ENCODE results near the gene HIRA.
"Not testable (repeated sequence)": the region's sequence is repeated elsewhere in the genome, so short reads cannot be mapped to it uniquely, and the experiment has no call there.

The HIRA gene

DNA sequence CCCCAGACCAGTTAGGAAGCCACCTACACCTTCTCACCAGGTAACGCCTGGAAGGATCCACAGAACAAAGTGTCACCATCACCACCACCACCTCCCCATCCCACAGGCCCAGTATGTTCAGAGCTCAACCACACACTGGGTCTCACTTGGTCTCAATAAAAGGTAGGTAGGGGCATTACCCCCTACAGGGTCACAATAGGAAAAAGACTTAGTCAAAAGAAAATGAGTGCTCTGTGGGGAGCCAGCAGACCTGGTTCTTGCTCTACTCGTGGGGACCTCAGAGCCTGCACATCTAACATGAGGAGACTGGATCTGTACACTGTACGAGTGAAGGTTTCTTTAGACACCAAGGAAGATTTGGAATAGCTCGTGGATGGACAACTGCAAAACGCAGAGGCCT is 49.3 kb downstream of the HIRA start:
- DNase-seq: no peak

DNA sequence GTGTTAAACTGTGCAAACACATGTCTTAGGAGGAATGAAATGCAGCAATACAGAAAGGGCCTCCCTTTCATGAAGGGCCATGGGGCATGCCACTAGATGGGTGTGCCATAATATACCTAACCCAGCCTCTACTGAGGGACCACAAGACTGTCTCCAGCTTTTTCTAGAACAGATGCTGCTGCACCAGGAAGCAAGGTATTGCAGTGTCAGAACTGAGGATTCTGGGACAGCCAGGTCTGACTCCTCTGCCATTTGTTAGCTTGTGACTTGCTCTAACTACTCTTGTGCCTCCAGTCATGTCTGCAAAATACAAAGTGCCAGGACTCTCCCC is 53.2 kb downstream of the HIRA start:
- DNase-seq: no peak

DNA sequence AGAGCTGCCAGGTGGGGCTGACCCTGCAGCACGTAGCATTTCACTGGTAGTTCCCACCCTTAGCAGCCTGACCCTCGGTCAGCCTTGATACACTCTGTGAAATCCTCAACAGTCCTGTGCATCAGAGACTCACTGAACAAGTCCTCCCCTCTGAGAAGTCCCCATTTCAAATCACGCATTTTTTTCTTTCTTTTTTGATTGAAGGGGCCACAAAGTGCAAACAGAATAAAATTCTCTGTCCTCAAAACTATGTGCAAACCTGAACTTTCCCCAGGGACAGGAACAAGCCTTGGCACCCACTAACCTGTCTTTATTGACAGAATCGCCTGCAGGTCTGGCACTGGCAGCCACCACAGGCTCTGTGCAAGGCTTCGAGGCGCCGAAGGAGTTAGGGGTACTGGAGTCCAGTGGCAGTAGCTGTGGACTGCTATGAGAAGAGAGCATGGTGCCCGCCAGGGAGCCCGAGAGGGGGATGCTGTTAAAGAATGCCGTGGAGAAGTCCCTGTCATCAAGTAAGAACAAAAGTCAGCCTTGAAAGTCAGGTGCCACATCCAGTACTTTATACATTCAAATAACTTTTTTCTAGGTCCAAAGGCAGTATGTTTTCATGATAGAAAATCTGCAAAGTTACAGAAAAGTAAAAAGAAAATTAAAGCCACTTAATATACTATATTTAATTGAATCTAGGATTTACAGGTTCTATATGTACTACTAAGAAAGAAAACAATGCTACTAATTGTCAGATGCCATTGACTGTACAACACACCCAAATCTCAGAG is 53.8 kb downstream of the HIRA start:
- no peak for DNase-seq

DNA sequence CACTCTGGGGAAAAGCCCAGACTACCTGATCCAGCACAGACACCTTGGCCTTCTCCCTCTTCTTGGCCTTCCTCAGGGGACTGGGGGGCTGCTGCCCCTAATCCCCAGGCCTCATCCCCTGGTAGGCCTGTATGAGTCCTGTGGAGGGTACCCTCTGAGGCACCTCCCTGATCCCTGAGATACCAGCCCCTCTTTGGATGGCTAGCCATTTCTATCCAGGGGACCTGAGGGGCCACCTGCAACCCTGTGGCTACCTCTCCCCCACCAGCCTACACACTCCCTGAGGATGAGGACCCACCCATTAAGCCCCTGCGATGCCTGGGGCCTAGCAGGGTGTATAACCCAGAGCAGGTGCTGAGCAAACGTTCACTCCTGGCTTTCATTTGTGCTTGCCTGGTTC is 54.6 kb downstream of the HIRA start:
- no peak for DNase-seq

DNA sequence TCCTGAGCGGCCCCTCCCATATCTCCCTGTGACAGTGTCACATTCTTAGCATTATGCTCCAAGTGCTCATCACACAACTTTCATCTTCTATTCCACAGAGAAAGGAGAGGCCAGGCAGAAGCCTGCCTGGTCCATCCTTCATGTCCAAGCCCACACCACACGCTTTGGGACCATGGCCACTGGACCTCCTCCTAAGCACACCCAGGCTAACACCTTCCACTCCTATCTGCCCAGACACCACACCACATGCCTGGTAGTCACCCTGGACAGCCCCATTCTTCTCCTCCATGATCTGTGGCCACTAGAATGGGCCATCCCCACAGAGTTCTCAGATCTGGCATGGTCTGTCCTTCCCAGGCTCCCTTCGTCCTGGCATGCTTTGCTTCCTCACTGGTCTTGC is 55.3 kb downstream of the HIRA start:
- DNase-seq: no peak

DNA sequence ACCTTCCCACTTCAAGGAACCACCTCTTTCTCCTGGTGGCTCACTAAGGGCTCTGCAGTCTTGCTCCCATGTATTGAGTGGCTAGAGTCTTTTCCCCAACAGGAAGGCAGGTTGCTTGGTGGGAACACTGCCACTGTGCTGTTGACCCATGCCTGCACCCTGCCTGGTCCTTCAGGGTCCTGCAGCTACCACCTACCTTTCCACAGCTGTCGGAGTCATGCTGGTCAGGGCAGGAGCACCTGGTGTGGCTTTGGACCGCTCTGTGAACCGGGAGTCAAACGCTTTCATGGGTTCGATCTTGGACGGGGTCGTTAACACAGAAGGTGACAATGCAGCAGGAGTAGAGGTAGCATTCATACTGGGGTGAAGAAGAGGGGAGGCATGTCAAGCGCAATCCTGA is 56.1 kb downstream of the HIRA start:
- no peak for DNase-seq

DNA sequence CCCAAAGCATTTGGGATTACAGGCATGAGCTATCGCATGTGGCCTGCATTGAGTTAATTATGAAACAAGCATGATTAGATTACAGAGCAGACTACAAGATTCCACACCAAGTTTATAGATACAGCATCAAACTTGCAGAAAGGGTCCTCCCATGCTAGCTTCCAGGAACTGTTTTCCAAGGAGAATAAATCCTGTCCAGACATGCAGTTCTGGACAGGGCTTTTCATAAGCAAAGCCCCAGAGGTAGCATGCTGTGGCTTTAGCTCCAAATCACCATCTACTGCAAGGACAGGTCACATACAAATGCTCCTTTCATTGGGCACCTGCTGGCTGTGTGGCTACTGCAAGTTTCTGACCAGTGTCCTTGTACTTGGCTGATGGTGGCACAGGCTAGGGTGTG is 57.1 kb downstream of the HIRA start:
- DNase-seq: no peak

DNA sequence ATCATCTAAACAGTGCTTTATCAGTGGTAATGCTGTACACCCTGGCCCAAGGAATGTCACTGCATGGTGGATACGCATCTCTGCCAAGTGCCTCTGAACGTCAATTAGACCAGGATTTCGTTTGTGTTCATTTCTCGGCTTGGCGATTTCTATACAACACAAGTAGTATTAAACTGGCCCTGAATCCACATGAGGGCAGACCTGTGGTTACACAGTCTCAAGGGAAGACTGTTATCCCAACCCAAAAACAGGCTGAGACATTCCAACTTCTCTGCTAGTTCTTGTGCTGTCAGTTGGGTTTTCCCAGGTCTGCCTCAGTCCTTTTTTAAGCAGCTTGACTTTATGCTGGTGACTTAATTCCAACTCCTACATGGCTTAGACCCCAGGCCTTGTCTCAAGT is 58.1 kb downstream of the HIRA start:
- DNase-seq: no peak

DNA sequence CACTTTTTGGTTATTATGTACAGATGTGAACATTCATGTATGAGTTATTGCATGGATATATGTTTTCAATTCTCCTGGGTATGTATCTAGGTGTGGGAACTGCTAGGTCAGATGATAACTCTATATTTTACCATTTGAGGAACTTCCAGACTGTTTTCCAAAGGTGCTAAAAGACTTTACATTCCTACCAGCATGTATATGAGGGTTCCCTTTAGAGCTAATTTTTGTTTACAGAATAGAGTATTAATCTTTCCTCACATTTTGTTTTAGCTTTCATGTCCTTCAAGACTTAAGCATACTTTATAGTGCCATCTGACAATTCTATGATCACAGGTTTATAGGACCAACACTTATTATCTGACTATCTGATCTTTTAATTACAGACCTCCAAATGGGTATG is 59.6 kb downstream of the HIRA start:
- no peak for DNase-seq

DNA sequence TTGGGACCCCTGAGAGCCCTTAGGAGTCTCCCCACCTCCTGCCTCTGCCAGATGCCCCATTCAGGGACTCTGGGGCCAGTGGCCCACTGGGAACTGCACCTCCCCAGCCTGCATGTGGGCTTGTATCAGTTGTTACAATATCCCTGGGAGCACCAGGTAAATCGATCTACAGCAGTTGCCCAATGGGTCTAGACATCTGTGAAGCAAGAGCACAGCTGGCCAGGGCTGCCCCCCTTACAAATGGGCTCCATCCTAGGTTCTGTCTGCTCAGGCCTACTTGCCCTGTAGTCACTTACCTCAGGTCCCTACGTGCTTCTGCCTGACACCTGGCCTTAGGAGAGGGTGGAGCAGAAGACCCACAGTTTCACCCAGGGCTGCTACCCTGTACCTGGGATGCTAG is 62.7 kb downstream of the HIRA start:
- no peak for DNase-seq

DNA sequence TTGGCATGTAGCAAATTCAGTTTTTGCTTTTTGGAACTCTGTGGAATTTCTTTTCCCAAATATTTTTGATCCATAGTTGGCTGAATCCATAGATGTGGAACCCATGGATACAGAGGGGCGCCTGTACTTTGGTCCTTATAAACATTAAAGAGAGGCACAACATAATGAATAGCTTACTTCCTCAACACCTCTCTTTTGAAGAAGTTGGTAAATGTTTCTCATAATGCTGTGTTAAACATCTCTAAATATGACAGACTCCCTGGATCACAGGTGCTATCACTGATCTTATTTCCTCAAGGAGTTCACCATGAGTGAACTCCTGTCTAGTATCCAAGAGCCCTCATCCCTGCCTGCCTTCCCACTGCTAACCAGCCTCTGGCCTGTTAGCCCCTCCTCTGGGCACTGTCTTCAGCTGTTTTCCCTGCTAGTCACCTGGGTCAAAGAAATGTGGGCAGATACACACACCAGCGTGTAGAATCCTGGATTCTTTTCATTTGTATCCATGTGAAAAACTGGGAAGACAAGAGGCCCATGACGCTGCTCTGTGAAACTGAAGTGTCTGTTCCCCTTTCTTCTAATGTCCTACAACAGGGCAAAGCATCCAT is 63.7 kb downstream of the HIRA start:
- no peak for DNase-seq

DNA sequence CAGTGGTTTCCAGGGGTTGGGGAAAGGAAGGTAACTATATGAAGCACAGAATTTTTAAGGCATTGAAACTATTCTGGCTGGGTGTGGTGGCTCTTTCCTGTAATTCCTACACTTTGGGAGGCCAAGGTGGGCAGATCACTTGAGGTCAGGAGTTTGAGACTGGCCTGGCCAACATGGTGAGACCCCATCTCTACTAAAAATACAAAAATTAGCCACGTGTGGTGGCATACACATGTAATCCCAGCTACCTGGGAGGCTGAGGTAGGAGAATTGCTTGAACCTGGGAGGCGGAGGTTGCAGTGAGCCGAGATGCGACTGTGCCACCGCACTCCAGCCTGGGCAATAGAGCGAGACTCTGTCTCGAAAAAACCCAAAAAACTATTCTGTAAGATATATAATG is 68.0 kb downstream of the HIRA start:
- not testable (repeated sequence) for DNase-seq

DNA sequence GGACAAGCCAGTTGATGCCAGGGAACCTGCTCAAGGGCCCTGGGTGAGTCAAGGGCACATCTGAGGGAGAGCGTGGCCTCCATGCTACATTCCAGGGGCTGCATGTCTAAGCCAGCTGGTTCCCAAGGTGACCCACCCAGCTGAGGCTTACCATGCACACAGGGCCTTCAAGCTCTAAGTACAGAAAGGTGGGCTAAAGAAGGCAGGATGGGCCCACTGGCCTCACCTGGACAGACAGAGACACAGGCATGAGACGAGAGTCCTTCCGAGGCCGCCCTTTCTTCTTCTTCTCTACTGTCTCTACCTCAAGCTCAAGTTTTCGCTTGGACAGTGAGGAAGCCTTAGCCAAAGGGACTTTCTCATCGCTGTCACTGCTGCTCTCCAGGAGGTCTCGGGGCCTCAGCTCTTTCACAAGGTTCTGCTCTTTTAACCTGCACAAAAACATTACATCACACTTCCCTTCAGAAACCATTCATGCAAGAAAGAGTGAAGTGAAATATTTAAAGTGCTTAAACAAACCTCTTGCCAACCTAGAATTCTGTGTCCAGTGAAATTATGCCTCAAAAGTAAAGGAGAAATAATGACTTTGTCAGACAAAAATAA is 69.9 kb downstream of the HIRA start:
- DNase-seq: no peak

DNA sequence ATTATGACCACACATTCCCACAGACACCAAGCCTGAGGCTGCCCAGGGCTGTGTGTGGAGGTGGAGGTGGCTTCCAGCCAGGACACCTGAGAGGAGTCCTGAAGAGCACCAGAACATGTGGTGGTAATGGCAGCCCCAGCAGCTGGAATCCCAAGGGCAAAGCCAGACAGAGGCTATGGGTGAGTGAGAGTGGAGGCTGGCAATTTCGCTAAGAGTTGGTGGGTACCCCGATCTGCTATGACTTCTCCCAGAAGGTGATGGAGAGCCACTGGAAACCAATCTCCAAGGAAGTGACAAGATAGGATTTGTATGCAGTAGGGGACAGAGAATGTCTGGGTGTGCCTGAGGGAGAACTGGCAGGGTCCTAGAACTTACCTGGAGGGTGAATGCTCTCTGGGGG is 70.7 kb downstream of the HIRA start:
- no peak for DNase-seq

DNA sequence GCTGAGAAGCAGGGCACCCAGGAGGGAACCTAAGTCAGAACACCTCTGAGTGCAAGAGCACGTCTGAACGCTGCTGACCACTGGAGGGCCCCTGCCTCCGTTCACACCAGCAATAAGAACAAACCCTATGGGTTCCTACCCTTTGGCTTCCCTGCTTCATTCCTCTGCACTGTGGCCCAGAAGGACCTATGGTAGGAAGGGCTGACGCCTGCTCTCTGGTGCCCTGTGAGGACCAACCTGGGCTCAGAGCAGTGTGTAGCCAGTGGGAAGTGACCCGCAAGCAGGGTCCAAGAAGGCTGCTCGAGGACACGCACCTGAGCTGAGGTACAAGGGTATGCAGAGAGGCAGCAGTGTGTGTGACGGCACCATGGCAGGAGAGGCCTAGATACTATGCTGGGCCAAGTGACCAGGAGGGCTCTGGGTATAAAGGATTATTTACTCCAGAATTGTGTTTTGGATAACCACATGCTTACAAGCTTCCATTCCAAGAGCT is 71.2 kb downstream of the HIRA start:
- DNase-seq: no peak

DNA sequence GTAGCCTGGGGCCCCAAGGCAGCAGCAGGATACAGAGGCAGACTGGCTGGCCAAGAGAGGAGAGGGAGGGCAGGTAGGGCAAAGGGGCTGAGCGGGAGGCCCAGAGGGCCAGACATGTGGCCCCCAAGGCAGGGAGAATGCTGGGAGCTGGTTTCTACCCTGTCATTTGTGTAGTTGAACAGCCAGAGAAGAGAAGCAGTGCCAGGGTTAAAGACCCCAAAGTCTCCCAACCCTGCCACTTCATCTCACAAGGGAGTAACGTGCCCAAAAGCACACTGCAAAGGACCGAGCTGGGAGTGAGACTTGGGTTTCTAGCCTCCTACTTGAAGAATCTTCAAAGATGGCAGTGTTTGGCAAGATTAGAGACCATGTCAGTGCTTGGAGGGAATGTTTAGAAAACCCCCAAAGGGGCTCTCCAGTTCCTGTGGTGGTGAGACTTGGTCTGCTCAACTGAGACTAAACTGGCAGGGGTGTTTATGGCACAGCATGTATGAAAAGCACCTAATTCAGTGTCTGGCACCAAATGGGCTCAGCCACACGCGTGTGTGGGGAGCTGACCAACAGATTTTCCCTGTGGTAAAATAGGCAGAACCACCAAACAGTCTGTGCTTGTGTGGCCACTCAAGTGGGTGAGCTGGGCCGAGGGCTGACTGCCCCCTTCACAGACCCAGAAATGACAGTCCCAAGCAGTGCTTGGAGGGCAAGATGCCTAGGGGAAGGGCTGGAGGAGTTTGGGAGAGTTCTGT is 71.8 kb downstream of the HIRA start:
- DNase-seq: no peak

DNA sequence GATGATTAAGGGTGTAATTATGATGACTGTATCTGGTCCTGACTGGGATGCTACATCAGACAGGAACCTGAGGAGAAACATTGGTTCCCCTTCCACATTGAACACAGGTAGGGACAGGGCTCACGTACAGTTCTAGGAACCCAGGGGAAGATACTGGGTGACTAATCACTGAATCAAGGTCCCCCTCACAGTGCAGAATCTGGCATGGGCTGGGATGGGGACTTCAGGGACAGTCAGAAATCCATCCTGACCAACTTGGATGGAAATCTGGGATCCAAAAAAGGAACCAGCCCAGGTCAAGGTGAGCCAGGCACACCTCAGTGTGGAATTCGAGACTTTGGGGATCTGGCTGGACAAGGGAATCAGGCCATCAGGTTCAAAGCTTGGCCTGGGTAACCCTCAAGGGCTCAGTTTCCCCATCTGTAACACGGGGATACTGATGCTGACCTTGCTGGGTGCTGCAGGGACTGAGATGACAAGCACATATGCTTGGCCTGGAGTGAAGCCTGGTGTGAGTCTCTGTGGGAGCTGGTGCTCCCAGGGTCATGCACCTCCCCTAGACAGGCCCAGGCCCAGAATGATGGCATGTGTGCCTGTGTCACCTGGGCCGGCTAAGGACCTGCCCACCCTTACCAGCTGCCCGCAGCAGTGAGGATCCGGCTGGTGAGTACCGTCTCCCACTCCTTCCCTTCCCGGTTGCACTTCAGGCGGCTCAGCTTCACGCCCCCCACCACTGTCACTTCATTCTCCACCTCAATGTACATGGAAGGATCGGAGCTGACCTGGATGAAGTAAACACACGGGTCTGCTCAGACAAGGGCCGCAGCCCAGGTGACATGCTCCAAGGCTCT is 72.6 kb downstream of the HIRA start:
- no peak for DNase-seq

DNA sequence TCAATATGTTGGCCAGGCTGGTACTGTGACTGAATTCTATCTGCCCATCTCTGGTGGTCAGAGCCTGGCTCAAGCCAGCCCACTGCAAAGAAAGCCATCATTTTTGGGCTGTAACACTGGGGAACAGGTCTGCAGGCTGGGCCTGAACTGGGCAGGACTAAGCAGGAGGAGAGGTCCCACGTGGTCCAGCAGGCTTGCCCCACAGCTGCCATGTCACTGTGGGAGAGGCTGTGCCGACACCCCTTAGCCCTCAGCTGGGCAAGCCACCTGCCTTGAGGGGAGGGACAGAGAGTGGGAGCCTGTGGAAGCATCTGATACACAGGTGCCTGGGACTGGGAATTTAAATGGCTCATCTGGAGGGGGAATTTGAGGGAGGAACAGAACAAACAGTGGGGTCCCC is 73.3 kb downstream of the HIRA start:
- DNase-seq: no peak

DNA sequence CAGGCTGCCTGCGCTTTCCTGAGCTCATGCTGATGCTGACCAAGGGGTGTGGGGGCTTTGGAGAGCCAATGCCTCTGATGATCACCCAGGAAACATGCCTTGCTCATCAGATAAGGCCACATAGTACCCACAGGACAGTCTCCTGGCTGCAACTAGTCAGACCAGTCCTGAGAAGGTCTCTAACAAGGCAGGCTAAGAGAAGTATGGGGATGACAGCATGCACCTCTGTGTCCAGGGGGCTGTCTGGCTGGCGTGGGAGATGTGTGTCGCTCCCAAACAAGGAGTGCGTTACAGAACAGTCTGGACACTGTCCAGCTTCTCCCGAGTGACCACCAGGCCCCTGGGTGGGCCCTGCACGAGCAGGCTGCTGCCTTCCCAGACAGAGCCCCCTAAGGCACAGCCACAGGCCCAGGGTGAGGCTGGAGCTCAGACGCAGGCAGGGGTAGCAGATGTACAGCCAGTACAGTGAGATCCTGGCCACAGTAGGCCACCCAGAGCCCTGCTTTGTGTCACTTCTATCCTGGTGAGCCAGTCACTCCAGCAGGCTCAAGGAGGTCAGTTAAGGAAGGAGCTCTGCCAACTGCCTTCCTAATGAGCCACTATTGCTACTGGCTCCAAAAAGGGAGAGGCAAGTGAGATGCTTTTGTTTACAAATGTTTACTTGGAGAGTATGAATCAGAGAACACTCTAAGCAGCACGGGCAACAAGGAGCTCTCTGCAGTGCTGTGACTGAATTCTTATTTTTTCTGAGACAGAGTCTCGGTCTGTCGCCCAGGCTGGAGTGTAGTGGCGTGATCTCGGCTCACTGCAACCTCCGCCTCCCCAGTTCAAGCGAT is 74.0 kb downstream of the HIRA start:
- no peak for DNase-seq

DNA sequence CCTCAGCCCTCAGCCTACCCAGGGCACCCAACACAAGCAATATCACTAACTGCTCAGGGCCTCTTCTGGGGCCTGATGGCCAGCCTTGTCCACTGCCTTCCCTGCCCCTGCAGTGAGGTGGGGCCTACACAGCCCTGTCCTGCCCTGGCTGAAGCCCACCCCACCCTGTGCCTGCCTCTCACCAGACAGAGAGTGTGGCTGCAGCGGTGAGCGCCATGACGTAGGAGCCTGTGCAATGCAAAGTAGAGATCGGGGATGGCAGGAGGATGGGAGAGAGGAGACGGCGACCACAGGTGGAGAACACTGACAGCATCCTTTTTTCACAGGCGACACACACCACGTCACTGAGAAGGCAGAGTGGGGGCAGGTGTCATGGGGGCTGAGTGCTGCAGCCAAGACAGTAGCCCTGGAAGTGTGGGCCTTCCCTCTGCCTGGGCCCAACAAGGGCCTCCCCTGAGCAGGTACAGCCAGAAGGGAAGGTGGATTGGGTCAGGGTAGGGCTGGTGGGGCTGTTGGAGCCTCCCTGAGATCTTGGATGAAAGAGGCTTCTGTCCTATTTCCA is 74.7 kb downstream of the HIRA start:
- DNase-seq: no peak

DNA sequence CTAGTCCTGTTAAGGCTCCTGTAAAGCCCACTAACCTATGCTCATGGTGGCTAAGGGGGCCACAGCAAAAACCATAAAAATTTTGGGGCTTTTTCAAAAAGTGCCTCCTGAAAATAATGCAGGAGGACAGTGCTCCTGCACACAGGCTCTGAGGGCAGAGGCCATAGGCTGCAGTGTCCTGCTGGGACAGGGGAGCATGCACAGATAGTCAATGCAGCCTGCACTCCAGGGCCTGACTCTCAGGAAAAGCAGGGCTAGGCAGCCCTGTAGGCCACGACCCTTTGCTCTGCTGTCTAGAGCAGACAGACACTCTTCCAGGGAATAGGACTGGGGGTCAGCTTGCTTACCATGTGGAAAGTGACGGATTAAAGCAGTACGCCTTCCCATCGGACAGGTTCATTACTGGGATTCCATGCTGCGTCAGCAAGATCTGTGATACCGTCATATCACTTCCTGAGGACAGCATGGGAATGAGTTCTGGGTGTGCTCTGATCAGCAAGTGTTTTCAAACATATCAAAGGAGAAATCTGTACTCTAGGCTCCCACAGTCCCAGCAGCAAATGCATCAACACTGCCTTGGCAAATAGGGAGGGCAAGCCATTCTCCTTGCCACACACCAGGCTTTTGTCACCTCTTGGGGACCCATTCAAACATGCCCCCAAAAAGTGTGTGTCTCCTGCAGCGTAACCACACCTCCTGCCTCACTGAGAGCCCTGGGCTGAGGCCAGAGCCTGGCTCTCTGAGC is 75.9 kb downstream of the HIRA start:
- no peak for DNase-seq
